Neuronal stem cell (in vitro differentiated cells): ENCODE data around the gene FEZF2.

Source experiments
- DNase-seq: peaks from one replicate; pipeline ENCODE4 v3.0.0-alpha.2; 2013; ENCODE audit warnings: low spot score
- H2AFZ ChIP-seq: one replicate; pipeline ENCODE4 v1.6.1; 2013; ENCODE audit warnings: mild to moderate bottlenecking, low read length, inconsistent platforms
- H2AK5ac ChIP-seq: 2 replicates; pipeline ENCODE4 v1.6.1; 2013; ENCODE audit warnings: low read depth, mild to moderate bottlenecking, inconsistent platforms, low read length, moderate library complexity, mixed read lengths
- H2BK120ac ChIP-seq: 2 replicates; pipeline ENCODE4 v1.6.1; 2013; ENCODE audit warnings: low read depth, mild to moderate bottlenecking, inconsistent platforms, low read length, moderate library complexity, mixed read lengths
- H2BK12ac ChIP-seq: one replicate; pipeline ENCODE4 v1.6.1; 2013; ENCODE audit warnings: low read length, inconsistent platforms
- H2BK15ac ChIP-seq: 2 replicates; pipeline ENCODE4 v1.6.1; 2013; ENCODE audit warnings: mild to moderate bottlenecking, low read length, inconsistent platforms, mixed read lengths
- H2BK5ac ChIP-seq: one replicate; pipeline ENCODE4 v1.6.1; 2013; ENCODE audit warnings: inconsistent platforms, mild to moderate bottlenecking, low read length, moderate library complexity
- H3K14ac ChIP-seq: one replicate; pipeline ENCODE4 v1.6.1; 2013; ENCODE audit warnings: low read length, inconsistent platforms
- H3K18ac ChIP-seq: 2 replicates; pipeline ENCODE4 v1.6.1; 2013; ENCODE audit warnings: low read length, inconsistent platforms
- H3K23ac ChIP-seq: 2 replicates; pipeline ENCODE4 v1.6.1; 2013; ENCODE audit warnings: low read depth, mild to moderate bottlenecking, mixed read lengths, low read length, inconsistent platforms; ENCODE audit not compliant: poor library complexity
- H3K27ac ChIP-seq: replicated peaks from 3 replicates; pipeline ENCODE4 v1.5.1; 2013; ENCODE audit warnings: low read length, inconsistent platforms
- H3K27me3 ChIP-seq, 3 experiments: 2 replicates each; pipeline ENCODE4 v1.6.1; 2013; ENCODE audit warnings: low read length in 3 of 3, mild to moderate bottlenecking in 2 of 3, inconsistent platforms in 1 of 3, low read depth in 1 of 3, mixed read lengths in 1 of 3, moderate library complexity in 1 of 3; ENCODE audit not compliant: control insufficient read depth in 3 of 3, insufficient read depth in 3 of 3
- H3K36me3 ChIP-seq, 2 donors: replicated peaks in 1 of 2; 2 replicates each; pipeline ENCODE4 v1.6.1; 2013; ENCODE audit warnings: low read length in 2 of 2; ENCODE audit not compliant: control insufficient read depth in 2 of 2, insufficient read depth in 2 of 2
- H3K4ac ChIP-seq: 2 replicates; pipeline ENCODE4 v1.6.1; 2013; ENCODE audit warnings: inconsistent platforms, mild to moderate bottlenecking, low read length, moderate library complexity
- H3K4me1 ChIP-seq, 2 donors: 1 replicate in 1 of 2; 2 replicates in 1 of 2; pipeline ENCODE4 v1.6.1; 2013; ENCODE audit warnings: low read length in 2 of 2, low read depth in 1 of 2; ENCODE audit not compliant: control insufficient read depth in 2 of 2, insufficient read depth in 1 of 2
- H3K4me2 ChIP-seq: one replicate; pipeline ENCODE4 v1.6.1; 2013; ENCODE audit warnings: mild to moderate bottlenecking, low read length, inconsistent platforms; ENCODE audit not compliant: insufficient read depth, poor library complexity, severe bottlenecking
- H3K4me3 ChIP-seq, 2 donors: 2 replicates each; pipeline ENCODE4 v1.5.1; 2013; ENCODE audit warnings: low read length in 2 of 2, mild to moderate bottlenecking in 2 of 2, inconsistent platforms in 1 of 2, moderate library complexity in 1 of 2
- H3K79me1 ChIP-seq: one replicate; pipeline ENCODE4 v1.6.1; 2013; ENCODE audit warnings: low read depth, mild to moderate bottlenecking, inconsistent platforms, low read length, moderate library complexity
- H3K9ac ChIP-seq: one replicate; pipeline ENCODE4 v1.6.1; 2013; ENCODE audit warnings: mild to moderate bottlenecking, low read depth, low read length, inconsistent platforms; ENCODE audit not compliant: poor library complexity
- H3K9me3 ChIP-seq, 2 donors: replicated peaks in 1 of 2; 2 replicates each; pipeline versions ENCODE3 to v1.6.1; 2013; ENCODE audit warnings: low read length in 2 of 2, mild to moderate bottlenecking in 2 of 2, inconsistent platforms in 1 of 2, low read depth in 1 of 2, mixed read lengths in 1 of 2, moderate library complexity in 1 of 2; ENCODE audit not compliant: control insufficient read depth in 2 of 2, insufficient read depth in 1 of 2
- H4K8ac ChIP-seq: one replicate; pipeline ENCODE4 v1.6.1; 2013; ENCODE audit warnings: low read depth, mild to moderate bottlenecking, inconsistent platforms, low read length, moderate library complexity
- H4K91ac ChIP-seq: one replicate; pipeline ENCODE4 v1.6.1; 2013; ENCODE audit warnings: low read length, low read depth, mild to moderate bottlenecking, inconsistent platforms; ENCODE audit not compliant: poor library complexity
- WGBS, 2 donors: extraction: QIAGEN DNeasy Blood & Tissue Kit; methylation state at CpG; one replicate each; pipeline ENCODE4 v1.1.7; 2013; ENCODE audit warnings: missing lambda C conversion rate in 2 of 2, mixed read lengths in 1 of 2; ENCODE audit not compliant: insufficient read length in 2 of 2, insufficient replicate concordance in 1 of 2; ENCODE audit errors: extremely low coverage in 2 of 2; 5-methylcytosine and 5-hydroxymethylcytosine counted together

The FEZF2 gene

GRCh38 chr3:62405135-62405534 lies 31.8 kb upstream of the FEZF2 start:
- no peak overlapping the region for H4K91ac ChIP-seq
- no peak overlapping the region for H4K8ac ChIP-seq
- no peak overlapping the region for H3K4me3 ChIP-seq
- no peak overlapping the region for H2BK5ac ChIP-seq
- no peak overlapping the region for H2AFZ ChIP-seq
- H3K18ac ChIP-seq: peak overlapping the region; percentile 46
- H3K9ac ChIP-seq: no peak overlapping the region
- H3K23ac ChIP-seq: no peak overlapping the region
- DNase-seq: no peak
- H3K4ac ChIP-seq: no peak overlapping the region
- no peak overlapping the region for H2BK15ac ChIP-seq
- peaks cover 0 to 71% (median 32%) of the 10 kb centered on the region in 3 experiments for H3K27me3 ChIP-seq
- peak overlapping the region; percentile 24 for H2BK120ac ChIP-seq
- no peak overlapping the region for H2AK5ac ChIP-seq
- no peak overlapping the region for H3K4me2 ChIP-seq
- no peak overlapping the region for H3K27ac ChIP-seq
- peaks cover 0 to 4% of the 10 kb centered on the region in 2 donors for H3K9me3 ChIP-seq
- no peaks in the 10 kb centered on the region for H3K79me1 ChIP-seq
- no peak overlapping the region for H3K14ac ChIP-seq
- peaks cover 0 to 2% of the 10 kb centered on the region in 2 donors for H3K4me1 ChIP-seq
- H3K36me3 ChIP-seq: no peaks in the 10 kb centered on the region
- no CpG with 5 or more reads among the region's 6 CpGs for WGBS, 2 donors
- H2BK12ac ChIP-seq: no peak overlapping the region

GRCh38 chr3:62404321-62404720 lies 31.0 kb upstream of the FEZF2 start:
- no peak for DNase-seq
- Histone ChIP-seq H2BK120ac (no peak overlapping the region), H2BK15ac (peak overlapping the region; percentile 44), H3K14ac (no peak overlapping the region), H3K27me3 (peaks cover 0 to 71% (median 30%) of the 10 kb centered on the region in 3 experiments), H3K79me1 (no peaks in the 10 kb centered on the region), H3K9ac (no peak overlapping the region), H4K8ac (no peak overlapping the region), H3K23ac (no peak overlapping the region), H3K4me2 (no peak overlapping the region), H3K9me3 (peaks cover 0 to 2% of the 10 kb centered on the region in 2 donors), H3K27ac (no peak overlapping the region), H4K91ac (no peak overlapping the region), H2BK5ac (no peak overlapping the region), H3K36me3 (no peaks in the 10 kb centered on the region), H2AK5ac (peak overlapping the region; percentile 77), H3K4ac (no peak overlapping the region), H2BK12ac (no peak overlapping the region), H2AFZ (no peak overlapping the region), H3K18ac (no peak overlapping the region), H3K4me3 (no peak overlapping the region), H3K4me1 (peaks cover 0 to 2% of the 10 kb centered on the region in 2 donors)
- WGBS, 2 donors: no CpG with 5 or more reads among the region's 8 CpGs

DNA sequence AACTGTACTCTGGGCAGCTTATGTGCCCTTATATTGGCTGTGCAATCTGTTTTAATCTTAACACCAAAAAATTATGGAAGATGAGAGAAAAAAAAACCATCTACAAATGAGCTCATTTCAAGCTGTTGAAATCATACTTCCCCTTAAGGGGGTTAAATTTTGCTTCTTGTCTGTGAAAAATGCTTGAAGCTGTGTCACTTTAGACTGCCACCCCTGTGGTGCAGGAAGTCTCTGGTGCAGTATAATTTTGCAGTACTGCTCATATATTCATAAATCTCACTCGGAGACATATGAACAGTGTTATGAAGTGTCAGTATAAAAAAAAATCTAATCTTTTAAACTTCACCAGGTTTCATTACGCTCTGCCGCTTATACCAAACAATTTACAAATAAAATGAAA lies 30.4 kb upstream of the FEZF2 start:
- Histone ChIP-seq H3K4me1 (peaks cover 0 to 2% of the 10 kb centered on the region in 2 donors), H3K27me3 (peaks cover 0 to 71% (median 26%) of the 10 kb centered on the region in 3 experiments), H3K18ac (no peak overlapping the region), H3K9ac (no peak overlapping the region), H2BK12ac (no peak overlapping the region), H2BK5ac (no peak overlapping the region), H3K27ac (no peak overlapping the region), H3K14ac (no peak overlapping the region), H3K36me3 (no peaks in the 10 kb centered on the region), H3K4ac (no peak overlapping the region), H3K4me3 (no peak overlapping the region), H2AK5ac (no peak overlapping the region), H3K4me2 (no peak overlapping the region), H4K91ac (no peak overlapping the region), H2BK120ac (no peak overlapping the region), H4K8ac (no peak overlapping the region), H2BK15ac (no peak overlapping the region), H3K79me1 (no peaks in the 10 kb centered on the region), H3K23ac (no peak overlapping the region), H3K9me3 (no peaks in the 10 kb centered on the region), H2AFZ (no peak overlapping the region)
- WGBS, 2 donors: no CpG with 5 or more reads among the region's 3 CpGs
- DNase-seq: no peak

GRCh38 chr3:62392626-62393292 lies 19.4 kb upstream of the FEZF2 start:
- DNase-seq: no peak
- H3K79me1 ChIP-seq: no peaks in the 10 kb centered on the region
- H2BK15ac ChIP-seq: no peak overlapping the region
- no peak overlapping the region for H3K18ac ChIP-seq
- no peaks in the 10 kb centered on the region for H3K4me1 ChIP-seq
- H4K8ac ChIP-seq: no peak overlapping the region
- H3K23ac ChIP-seq: no peak overlapping the region
- no peak overlapping the region for H3K4me3 ChIP-seq
- no peak overlapping the region for H2BK120ac ChIP-seq
- H2BK5ac ChIP-seq: no peak overlapping the region
- no CpG with 5 or more reads among the region's 5 CpGs for WGBS, 2 donors
- no peaks in the 10 kb centered on the region for H3K9me3 ChIP-seq
- no peak overlapping the region for H3K4me2 ChIP-seq
- H2AK5ac ChIP-seq: no peak overlapping the region
- no peaks in the 10 kb centered on the region for H3K36me3 ChIP-seq
- peaks cover 0 to 77% (median 2%) of the 10 kb centered on the region in 3 experiments for H3K27me3 ChIP-seq
- no peak overlapping the region for H2AFZ ChIP-seq
- no peak overlapping the region for H3K27ac ChIP-seq
- H4K91ac ChIP-seq: no peak overlapping the region
- H2BK12ac ChIP-seq: no peak overlapping the region
- no peak overlapping the region for H3K4ac ChIP-seq
- no peak overlapping the region for H3K14ac ChIP-seq
- H3K9ac ChIP-seq: no peak overlapping the region
